WI38 (cell line): ENCODE results near the gene COX4I1.

Experiments
- H3K4me3 ChIP-seq: 2 replicates; pipeline ENCODE4 v1.5.1; 2011; ENCODE audit warnings: low read depth, mild to moderate bottlenecking, control low read depth, low read length
- TF ChIP-seq, protein P1 (sequence below): IDR thresholded peaks from 2 replicates; pipeline ENCODE4 v1.5.1; 2012; ENCODE audit warnings: low read depth, mild to moderate bottlenecking, control low read depth, low read length

The COX4I1 gene

DNA sequence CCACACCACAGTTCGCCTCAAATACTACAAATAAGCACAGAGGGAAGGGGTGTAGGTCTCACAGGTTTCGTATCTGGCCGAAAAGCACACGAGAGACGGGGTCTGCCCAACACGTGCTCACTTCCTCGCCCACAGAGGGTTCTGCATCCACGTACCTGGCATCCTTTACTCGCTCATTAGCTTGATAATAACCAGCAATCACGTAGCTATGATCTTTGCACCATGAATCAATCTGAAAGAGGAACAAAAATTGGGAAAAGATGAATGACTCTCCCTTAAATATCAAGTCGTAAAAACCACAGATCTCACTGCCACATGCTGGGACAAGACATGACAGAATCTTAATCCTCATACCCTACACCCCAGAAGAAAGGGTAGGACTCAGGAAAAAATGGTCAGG, 10.7 kb upstream of the COX4I1 start:
- TF ChIP-seq, protein P1, sequence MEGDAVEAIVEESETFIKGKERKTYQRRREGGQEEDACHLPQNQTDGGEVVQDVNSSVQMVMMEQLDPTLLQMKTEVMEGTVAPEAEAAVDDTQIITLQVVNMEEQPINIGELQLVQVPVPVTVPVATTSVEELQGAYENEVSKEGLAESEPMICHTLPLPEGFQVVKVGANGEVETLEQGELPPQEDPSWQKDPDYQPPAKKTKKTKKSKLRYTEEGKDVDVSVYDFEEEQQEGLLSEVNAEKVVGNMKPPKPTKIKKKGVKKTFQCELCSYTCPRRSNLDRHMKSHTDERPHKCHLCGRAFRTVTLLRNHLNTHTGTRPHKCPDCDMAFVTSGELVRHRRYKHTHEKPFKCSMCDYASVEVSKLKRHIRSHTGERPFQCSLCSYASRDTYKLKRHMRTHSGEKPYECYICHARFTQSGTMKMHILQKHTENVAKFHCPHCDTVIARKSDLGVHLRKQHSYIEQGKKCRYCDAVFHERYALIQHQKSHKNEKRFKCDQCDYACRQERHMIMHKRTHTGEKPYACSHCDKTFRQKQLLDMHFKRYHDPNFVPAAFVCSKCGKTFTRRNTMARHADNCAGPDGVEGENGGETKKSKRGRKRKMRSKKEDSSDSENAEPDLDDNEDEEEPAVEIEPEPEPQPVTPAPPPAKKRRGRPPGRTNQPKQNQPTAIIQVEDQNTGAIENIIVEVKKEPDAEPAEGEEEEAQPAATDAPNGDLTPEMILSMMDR, result no peak
- H3K4me3 ChIP-seq, result no peak overlapping the region

DNA sequence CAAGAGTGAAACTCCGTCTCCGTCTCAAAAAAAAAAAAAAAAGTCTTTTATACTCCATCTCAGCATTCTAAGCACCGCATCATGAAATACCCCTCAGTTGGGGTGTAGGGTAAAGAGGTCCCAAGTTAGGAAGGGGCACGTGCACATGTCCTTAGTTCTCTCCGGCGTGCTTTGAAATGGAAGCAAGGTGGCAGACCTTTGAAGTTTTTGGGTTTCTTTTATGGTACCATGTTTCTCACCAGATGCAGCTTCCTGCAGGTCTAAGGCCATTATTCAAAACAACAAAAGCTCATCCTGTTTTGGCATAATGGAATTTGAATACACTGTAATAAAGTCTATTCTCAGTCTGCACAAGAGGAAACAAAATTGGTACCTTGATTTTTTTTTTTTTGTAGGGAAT, 9.7 kb upstream of the COX4I1 start:
- TF ChIP-seq, protein P1, result no peak
- no peak overlapping the region for H3K4me3 ChIP-seq

DNA sequence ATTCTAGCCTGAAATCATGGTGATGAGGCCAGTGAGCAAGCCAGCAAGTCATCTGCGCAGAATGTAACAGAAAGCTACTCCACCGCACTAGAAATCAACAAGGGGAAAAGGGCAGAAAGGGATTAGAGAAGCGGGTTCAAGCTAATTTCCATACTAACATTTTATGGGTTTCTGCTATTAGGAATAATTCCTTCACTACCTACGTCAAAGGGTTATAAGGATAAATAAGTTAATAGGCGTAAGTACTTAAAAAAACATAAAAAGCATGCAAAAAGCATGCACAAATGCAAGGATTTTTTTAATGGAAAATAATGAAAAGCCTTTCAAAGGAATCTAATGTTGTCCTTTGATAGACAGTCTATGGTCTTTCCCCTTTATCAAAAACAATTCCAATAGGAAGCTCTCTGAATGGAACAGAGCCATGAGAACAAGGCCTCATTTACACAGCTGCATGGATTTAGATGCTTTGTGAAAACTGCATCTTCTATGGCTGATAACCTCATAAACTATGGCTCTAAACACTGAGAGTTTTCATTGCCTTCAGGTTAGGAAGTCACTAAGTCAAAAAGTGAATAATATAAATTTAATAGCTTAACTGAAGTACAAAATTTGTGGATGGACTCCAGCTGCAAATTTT, 5.7 kb upstream of the COX4I1 start:
- H3K4me3 ChIP-seq, result no peak overlapping the region
- TF ChIP-seq, protein P1, result no peak

DNA sequence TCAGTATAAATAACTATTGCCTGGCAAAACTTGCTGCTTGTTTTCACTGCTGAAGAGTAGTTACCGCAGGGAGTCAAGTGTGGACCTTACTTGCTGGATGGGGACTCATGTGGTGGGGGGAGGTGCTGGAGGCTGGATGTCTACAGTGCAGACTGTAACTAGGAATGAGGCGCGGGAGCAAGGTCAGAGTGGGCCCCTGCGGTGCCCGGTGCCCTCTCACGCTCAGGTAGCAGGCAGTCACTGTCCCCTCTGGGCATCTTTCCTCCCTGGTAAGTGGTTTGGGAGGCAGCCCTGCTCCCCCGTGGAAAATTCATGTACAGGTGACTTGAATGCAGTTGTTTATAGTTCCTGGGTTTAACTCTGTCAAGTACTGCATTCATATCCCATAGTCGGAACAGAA, 4.8 kb upstream of the COX4I1 start:
- H3K4me3 ChIP-seq, result no peak overlapping the region
- TF ChIP-seq, protein P1, result no peak

DNA sequence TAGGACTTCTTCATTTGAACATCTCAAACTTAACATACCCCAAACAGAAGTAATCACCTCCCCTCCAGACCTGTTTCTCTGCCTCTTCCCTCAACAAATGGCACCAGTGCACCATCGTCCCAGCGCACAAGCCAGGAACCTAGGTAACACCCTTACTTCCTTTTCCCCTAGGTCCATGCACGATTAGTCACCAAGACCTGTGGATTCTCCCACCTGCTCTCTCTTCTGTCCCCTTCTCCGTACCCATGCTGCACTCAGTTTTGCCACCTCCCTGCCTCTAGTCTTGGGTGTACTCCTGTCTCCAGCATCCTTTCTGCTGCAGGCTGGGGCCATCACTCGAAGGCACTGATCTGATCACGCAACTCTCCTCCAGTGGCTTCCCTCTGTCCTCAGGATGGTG, 3.3 kb upstream of the COX4I1 start:
- TF ChIP-seq, protein P1, result no peak
- no peak overlapping the region for H3K4me3 ChIP-seq

DNA sequence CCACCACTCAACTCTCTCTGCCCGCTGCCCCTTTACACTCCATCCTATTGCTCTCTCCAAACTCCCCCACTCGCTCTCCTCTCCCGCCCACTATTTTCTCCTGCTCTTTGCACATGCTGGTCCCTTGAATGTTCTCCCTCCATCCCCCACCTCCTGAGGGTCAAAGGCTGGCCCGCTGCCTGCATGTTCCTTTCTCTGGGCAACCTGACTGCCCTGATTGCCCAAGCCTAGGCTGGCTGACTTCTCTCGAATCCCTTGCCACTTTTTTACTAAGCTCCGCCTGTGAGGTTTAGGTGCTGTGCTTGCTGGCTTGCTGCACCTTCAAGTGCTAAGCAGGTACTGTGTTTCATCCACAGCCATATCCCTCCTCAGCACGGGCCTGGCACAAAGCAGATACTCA, 2.9 kb upstream of the COX4I1 start:
- no peak overlapping the region for H3K4me3 ChIP-seq
- TF ChIP-seq, protein P1, result no peak

DNA sequence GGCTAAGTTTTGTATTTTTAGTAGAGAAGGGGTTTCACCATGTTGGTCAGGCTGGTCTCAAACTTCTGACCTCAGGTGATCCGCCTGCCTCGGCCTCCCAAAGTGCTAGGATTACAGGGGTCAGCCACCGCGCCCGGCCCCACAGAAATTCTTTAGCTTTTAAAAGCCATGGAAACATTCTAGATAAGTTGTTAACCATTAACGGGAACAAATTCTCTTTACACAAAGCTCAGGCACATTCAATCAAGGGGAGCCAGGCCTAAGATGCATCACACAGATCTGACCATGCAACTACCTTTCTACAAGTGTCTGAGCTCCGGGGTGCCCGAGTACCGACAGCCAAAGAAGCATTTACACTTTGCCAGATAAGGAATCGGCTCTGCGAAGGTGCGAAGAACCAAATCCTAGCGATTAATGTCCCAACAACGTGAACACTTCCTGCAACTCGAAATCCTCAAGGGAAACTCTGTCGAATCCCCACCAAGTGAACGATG, 1.2 kb upstream of the COX4I1 start:
- TF ChIP-seq, protein P1, result no peak
- H3K4me3 ChIP-seq, result peak overlapping the region; percentile 93
